ENCODE data around the gene VWA1. TPM values are rescaled to one million over a fixed set of nuclear protein-coding genes. Genes with fewer than 3 reads are reported as not detected.

Gene VWA1
- total and polyA plus RNA-seq, 2 of the 4 experiments (the other 2 are of a cell fraction), result 1.1 to 6.1 TPM

DNA sequence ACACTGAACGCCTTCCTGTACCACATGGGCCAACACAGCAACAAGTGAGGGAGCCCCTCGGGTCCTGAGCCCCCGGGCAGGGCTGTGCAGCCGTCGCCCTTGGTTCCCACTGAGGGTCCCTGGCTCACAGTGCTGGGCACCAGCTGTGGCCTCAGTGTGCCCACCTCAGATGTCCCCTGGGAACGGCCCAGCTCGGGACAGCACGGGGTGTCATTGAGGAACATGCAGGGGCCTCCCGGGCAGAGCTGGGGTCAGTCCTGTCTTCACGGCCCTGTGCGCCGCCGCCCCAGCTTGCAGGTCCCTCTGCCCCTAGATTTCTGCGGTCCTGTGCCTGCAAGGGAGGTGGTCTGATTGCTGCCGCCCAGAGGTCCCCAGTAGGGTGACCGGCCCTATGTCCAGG is 53.7 kb downstream of the VWA1 start:
- dilution Hi-C loops (cut with HindIII; ENCODE audit: low sequenced_read_pairs, unreplicated experiment) (no loop called here), intact Hi-C loops (cut with micrococcal nuclease) (no loop called here), in situ Hi-C loops (cut with MboI; ENCODE audit: low sequenced_read_pairs) (no loop called here)
- no peaks in the 10 kb centered on the region for H3K4me1 ChIP-seq (ENCODE audit: control insufficient read depth, insufficient read depth, low read length)
- no peak overlapping the region for H4K5ac ChIP-seq (ENCODE audit: low read depth, low read length)
- ChIA-PET CTCF (no interaction called here), POLR2A (ENCODE audit: unreplicated experiment) (no interaction called here)
- H2BK20ac ChIP-seq (ENCODE audit: low read depth, low read length), result no peak overlapping the region
- no peak overlapping the region for H2BK15ac ChIP-seq (ENCODE audit: low read depth, low read length)
- no peaks in the 10 kb centered on the region for H4K20me1 ChIP-seq (ENCODE audit: insufficient read depth, low read length)
- no peak overlapping the region for H3K4me3 ChIP-seq (ENCODE audit: insufficient read depth, low read depth, low read length)
- no peak overlapping the region for H4K91ac ChIP-seq (ENCODE audit: insufficient read depth, low read depth, low read length)
- H3K27me3 ChIP-seq (ENCODE audit: control insufficient read depth, insufficient read depth, low read length), result no peaks in the 10 kb centered on the region
- TF ChIP-seq SMC3 (IDR thresholded peaks at IDR 0.05; ENCODE audit: low read depth, low read length), result no peak
- no peak for TF ChIP-seq RAD21 (IDR thresholded peaks at IDR 0.05; ENCODE audit: low read length)
- TF ChIP-seq BHLHE40 (IDR thresholded peaks at IDR 0.05; ENCODE audit: low read depth, low read length), result no peak
- TF ChIP-seq MAZ (IDR thresholded peaks at IDR 0.05; ENCODE audit: borderline replicate concordance, low read depth, low read length), result no peak
- TF ChIP-seq NFE2L2 (IDR thresholded peaks at IDR 0.05; ENCODE audit: low read depth, low read length), result no peak
- TF ChIP-seq POLR2A (IDR thresholded peaks at IDR 0.05; ENCODE audit: low read depth, low read length), result no peak
- no peak overlapping the region for H3K4ac ChIP-seq (ENCODE audit: low read depth, low read length)
- H2BK5ac ChIP-seq (ENCODE audit: low read depth, low read length, poor library complexity, severe bottlenecking), result no peak overlapping the region
- H2AFZ ChIP-seq (replicated peaks; ENCODE audit: low read length, poor library complexity), result no peak overlapping the region
- H3K56ac ChIP-seq (ENCODE audit: extremely low read depth, insufficient read depth, low read length), result no peak overlapping the region
- no peak for ATAC-seq (ENCODE audit: low read depth)
- no TSS peak for BruUV-seq (replicated peaks)
- H3K4me2 ChIP-seq (ENCODE audit: low read depth, low read length), result no peak overlapping the region
- no peak overlapping the region for H4K8ac ChIP-seq (ENCODE audit: low read depth in 2 of 2, low read length in 2 of 2)
- H2AK5ac ChIP-seq (ENCODE audit: low read depth, low read length), result no peak overlapping the region
- no peak overlapping the region for H2AK9ac ChIP-seq (replicated peaks; ENCODE audit: low read depth, low read length, poor library complexity)
- no peak overlapping the region for H3K18ac ChIP-seq (ENCODE audit: low read depth, low read length)
- no peak overlapping the region for H3K27ac ChIP-seq (ENCODE audit: insufficient read depth, low read length)
- no peak overlapping the region for H2BK120ac ChIP-seq (ENCODE audit: low read depth, low read length)
- no peaks in the 10 kb centered on the region; the same call in none of the 2 replicates for H3K9me3 ChIP-seq (ENCODE audit: control insufficient read depth, insufficient read depth, low read length)
- peaks cover 56% of the 10 kb centered on the region for H3K36me3 ChIP-seq (ENCODE audit: control insufficient read depth, insufficient read depth, low read length)
- no peak for DNase-seq
- no peak overlapping the region for H3K23ac ChIP-seq (ENCODE audit: low read depth, low read length)
- H3K9me1 ChIP-seq (ENCODE audit: insufficient read depth, low read length), result no peaks in the 10 kb centered on the region
- peaks cover 3 to 4% of the 10 kb centered on the region in 2 experiments; a peak in 2 of 4 replicates for H3K79me1 ChIP-seq (ENCODE audit: low read depth in 1 of 2, low read length in 2 of 2)
- WGBS, 2 experiments (ENCODE audit: extremely low coverage in 2 of 2, insufficient read length in 1 of 2), result 99% methylated on average over 13 of the region's 16 CpGs; no CpG with 5 or more reads in 1 of the 2 experiments
- no peak overlapping the region for H3K9ac ChIP-seq (ENCODE audit: low read depth, low read length)
- no peak overlapping the region for H3K14ac ChIP-seq (replicated peaks; ENCODE audit: low read depth, low read length)

All from IMR-90 (cell line).